GM21786 (cell line): ENCODE measurements around the gene WDFY4.

Experiments
- ATAC-seq: cut with Tn5 transposase; IDR thresholded peaks from one replicate; pipeline ENCODE4 v1.9.1; 2021; ENCODE audit not compliant: unreplicated experiment

Gene WDFY4

DNA sequence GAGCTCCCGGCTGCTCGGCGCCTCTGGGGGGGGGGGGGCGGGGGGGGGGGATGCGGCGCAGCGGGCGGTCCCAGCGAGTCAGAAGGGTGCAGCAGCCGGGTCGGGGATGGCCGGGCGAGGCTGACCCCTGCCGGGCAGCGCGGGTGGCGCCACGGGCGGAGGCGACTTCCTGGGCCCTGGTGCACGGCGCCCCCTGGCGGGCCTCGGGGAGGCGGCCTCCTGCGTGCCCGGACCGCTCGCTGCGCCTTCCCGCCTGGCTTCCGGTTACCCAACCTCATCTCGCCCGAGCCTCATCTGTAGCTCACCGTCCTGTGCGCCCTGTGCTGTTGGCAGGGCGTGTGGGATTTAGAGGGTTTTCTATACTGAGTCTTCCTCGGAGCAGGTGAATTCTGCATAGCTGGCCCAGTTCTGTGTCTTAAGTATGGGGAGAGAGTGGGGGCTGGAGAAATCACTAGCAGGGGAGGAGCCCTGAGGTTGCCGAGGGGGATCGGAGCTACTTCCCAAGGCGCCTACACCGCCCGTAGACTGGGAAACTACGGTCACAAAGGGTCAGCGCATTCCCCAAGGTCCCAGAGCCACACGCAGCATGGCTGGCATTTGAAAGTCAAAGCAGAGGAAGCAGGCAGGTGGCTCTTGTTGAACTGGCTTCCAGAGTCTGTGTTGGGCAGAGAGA, 28.3 kb upstream of the WDFY4 start:
- peak; percentile 69 for ATAC-seq

DNA sequence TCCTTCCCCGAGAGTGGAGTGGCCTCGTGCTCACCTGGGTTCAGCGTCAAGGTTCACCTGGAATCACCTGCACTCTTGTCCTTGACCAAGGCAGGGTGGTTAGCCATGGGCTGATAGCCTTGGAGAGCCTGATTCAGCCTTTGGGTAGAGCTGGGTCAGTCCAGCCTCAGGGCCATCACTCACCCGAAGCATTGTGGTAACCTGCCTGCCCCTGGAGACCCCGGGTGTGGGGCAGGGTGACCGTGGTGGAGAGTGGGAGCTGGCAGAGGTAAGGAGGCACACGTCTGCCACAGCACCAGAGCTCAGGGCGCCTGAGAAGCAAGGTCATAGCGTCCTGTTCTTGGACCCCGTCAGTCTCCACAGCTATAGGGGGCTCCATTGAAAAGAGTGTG, 27.8 kb upstream of the WDFY4 start:
- ATAC-seq: no peak

DNA sequence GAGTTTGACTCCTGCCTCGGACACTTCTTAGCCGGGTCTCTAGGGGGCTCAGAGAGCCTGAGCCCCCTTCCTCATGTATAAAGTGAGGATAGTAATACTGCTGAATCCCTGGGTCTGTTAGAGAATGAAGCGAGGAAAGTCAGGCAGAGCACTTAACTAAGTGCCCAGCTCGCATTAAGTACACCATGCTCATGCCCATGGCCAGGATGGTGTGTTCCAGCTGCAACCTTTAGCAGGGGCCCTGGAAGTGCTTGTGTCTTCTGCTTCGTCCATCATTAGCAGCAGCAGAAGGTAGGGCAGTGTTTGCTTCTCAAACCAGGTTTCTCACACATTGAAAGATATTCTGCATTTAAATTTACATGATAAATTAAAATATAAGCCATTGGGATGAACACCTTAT, 27.3 kb upstream of the WDFY4 start:
- ATAC-seq: no peak

DNA sequence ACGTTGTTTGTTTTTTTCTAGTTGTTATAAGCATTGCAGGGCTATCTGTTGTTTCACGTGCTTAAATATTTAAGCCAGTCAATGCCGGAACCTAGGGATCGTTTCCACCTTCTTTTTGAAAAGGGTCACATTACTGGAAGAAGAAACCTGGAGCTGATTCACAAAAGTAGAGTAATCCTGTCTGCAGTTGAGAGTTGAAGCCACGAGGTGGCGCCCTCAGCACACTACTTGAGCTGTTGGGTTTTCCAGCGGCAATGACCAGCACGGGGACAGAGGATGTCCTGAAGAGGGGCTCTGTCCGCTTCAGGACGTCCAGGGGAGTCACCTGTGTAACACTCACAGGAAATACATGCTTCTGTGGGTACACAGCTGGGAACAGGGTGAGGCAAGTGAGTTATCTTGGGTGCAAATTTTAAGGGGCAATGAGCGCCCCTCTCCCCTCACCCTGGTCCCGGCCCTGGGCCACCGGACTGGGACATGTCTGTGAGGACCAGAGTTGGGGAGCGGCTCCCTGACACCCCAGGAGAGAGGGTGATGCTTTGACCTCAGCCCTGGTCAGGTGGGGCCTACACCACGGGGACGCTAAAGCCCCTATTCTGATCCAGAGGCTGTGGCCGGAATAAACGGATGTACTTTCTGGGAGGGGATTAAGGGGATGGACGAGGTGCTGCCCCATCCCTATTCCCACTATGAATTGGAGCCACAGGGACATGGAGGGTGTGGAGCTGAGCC, 26.3 kb upstream of the WDFY4 start:
- ATAC-seq: no peak

DNA sequence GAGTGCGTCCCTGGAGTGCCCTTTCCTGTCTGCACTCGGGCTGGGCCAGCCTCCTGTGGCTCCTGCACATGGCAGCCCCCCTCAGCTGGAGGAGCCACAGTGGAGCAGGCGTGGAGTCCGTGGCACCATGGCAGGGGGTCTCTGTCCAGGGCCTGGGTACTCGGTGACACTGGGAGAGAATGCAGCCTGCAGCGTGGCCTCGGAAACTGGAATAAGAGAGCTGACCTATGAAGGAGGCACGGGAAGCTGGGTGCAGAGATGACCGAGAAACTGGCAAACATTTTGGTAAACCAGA, 25.8 kb upstream of the WDFY4 start:
- no peak for ATAC-seq

DNA sequence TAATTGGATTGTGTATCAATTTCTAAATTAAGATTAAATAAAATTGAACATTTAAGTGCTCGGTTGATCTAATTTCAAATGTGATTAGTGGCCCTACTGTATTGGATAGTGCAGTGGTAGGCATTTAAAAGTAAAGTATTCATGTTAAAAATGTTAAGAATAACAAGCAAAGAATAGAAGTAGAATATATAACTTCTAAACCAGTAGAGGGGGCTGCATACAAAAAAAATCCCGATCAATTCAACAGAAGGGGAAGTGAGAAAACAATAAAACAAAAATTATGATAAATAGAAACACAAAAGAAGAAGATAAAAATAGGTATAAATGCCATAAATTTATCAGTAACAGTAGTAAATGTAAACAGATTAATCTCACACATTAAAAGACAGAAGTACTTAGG, 24.9 kb upstream of the WDFY4 start:
- no peak for ATAC-seq

DNA sequence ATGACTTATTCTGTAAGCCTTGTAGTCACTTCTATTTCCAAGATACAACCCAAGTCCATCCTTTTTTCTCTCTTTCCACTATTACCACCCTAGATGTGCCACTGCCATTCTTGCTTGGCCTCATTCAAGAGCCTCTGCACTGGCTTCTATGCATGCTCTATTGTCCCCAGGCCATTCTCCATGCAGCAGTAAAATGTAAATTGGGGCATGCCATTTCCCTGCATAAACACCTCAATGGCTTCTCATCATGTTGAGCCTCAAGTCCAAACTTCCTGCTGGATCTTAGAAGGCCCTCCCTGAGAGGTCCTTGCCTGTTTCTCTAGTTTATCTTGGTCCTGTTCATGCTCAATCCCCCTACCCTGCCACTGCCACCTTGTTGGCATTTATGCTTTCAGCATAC, 23.2 kb upstream of the WDFY4 start:
- no peak for ATAC-seq

DNA sequence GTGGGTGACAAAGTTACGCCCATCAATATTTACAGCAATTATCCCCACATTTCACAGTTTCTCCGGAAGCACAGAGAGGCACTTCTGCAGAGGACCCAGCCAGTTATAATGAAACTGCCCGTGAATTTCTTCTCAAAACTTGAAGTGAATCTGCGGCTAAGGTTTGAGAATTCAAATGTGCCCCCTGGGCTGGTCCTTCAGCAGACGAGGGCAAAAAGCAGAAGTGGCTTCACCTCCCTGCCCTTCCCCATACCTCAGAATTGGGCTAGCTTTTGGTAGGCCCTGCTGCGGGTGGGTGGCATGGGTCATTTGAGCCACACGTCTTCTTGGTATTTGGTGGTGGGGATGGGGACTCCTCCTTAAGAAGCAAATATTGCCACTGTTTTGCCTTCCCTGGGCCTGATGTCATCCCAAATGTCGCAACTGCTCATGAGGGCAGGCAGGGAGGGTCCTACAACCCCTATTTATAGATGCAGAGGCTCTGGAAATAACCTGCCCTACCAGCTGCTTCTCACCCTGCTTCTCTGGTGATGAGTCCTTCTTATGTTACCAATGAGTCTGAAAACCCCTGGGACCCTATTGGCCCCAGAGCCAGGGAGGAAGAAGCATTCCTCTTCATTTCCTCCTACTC, 16.6 kb upstream of the WDFY4 start:
- peak; percentile 46 for ATAC-seq

DNA sequence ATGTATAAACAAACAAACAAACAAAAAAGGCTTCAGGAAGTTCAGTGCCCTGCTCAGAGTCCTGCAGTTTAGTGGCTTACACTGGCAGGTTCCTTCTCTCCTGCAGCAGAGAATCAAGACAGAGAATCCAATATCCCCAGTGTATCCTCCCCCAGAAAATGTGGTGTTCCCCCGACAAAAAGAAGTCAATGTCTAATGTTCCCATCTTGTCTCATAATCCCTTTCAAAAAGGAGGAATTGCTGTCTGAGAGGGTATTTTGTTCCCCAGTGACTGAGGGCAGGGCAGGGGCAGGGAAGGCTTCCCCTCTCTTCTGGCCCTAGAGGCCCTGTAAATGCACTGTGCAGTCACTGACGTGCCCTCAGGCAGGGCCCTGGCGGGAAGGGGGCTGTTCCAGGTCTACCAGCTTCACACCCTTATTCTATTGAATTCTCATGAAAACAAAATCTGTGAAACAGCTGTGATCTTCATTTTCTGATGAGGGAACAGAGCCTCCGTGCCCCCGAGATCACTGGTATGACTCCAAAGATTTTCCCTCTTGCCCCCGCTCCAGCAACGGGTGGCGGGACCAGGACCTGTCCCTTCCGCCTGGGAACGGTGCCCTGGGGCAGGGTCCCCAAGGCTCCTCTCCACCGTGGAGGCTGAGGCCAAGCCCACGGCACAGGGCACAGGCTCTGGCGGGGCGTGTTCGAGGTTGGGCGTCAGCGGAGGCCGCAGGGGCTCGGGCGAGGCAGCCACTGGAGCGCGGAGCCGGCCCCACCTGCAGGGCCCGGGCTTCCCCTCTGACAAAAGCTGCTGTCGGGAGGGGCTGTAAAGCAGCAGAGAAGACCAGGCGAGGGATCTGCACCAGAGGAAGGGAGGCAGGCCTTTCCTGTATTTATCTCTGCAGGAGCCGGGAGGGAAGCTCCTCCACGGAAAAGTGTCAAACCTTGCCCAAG, 13.4 kb upstream of the WDFY4 start:
- ATAC-seq: peak; percentile 56

DNA sequence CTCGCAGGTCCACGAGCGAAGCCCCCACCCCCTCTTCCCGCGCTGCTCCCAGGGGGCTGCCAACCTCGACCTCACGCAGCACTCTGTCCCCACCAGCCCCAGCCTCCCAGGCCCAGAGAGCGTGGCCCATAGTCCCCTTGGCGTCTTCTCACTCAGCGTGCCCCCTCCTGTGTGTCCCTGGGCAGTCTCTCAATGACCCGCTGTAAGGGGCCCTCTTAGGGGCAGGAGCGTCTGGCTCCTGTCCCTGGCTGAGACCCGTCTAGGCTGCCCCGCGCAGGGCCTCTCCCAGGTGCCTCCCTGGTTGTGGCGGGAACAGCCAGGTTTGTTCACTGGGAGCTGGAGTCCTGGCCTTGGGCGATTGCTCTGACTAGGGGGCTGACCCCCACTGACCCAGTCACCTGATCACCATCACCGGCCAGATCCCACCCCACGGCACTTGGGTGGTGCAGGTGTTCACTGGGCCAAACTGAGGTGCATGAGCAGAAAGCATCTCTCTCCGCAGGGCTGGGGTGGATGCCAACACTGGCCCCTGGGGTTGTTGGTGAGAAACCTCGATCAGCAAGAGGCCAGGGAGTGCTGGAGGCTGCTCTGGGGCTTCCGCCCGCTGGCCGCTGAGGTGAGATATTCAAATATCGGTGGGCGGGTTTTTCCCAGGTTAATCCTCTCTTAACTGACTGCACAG, 12.6 kb upstream of the WDFY4 start:
- ATAC-seq: peak; percentile 41

DNA sequence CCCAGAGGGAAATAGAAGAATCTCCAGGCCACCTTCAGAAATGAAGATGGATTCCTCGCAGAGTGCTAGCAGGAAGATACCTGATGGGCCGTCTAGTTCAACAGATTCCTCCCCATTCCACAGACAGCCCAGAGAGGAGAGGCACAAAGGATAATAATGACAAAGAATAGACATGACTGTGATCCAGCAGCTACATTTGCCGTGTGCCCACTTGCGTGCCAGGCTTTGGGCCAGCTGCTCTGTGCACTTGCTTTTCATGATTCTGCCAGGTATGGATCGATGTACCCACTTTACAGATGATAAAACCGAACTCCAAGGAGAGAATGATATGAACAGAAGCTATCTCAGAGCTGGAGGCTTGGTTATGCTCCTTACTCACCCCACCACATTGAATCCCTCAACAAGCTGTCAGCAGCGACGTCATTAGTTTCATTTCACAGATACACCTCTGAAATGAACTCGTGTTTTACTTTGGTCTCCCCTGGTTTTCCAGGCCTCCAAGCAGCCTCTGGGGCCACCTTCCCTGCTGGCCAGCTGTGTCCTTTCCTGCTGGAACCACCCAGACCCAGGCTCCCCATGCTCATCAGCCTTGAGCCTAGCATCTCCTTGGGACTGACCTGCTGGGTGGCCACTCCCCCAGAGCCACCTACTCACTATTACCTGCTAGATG, 11.9 kb upstream of the WDFY4 start:
- ATAC-seq: no peak

DNA sequence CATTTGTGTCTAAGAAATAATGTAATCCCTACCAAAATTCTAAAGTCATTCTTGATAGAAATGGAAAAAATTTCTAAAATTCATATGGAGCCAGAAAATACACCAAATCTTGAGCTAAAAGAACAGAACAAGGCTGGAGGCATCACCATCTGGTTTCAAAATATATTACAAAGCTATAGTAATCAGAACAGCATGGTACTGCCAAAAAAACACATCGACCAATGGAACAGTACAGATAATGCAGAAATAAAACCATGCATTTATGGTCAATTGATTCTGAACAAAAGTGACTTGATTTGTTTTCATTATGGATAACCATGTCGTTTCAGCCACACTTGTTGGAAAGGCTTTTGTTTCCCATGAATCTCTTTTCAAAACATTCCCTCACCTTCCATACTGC, 7.0 kb upstream of the WDFY4 start:
- ATAC-seq: no peak

DNA sequence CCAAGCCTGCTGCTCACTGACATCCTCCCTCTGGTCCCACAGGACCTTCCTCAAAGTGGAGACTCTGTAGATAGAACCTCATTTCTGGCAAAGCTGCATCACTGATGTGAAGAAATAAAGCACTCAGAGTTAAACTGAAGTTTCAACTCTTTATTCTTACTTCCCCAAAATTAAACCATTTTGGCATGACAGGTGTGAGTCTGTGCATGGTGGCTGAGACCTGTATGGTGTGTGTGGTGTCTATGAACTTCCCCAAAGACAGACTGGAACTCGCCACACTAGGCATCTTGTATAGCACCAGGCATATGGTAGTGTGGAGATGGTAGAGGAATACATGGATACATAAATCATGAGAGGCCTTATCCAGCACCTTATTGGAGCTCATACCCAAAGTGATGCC, 6.6 kb upstream of the WDFY4 start:
- peak; percentile 64 for ATAC-seq

DNA sequence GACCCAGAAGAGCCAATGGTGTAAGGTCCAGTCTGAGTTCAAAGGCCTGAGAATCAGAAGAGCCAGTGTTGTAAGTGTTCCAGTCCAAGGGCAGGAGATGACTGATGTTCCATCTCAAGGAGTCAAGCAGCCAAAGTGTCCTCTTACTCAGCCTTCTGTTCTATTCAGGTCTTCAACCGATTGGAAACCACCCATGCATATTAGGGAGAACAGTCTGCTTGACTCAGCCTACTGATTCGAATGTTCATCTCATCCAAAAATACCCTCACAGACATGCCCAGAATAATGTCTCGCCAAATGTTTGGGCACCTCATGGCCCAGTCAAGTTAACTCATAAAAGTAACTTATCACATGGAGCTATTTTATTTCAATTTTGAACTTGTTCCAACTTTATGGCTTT, 2.9 kb upstream of the WDFY4 start:
- ATAC-seq: no peak

DNA sequence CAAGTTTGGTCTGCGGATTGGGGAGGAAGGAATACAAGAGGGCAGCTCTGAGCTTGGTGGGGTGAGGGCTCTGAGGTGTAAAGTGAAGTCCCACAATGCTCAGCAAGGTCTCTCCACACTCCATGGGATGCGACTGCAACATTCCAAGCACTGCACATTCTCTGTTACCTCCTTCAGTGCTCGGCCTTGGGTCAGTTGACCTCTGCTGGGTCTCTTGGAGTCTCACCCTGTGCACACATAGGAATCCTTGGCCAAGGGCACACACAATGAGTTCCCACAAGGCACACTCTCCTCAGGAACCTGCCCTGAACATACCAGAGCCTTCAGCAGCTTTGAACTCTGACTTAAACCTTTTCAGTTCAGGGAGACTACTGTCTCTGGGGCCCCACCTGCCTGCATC, 2.4 kb upstream of the WDFY4 start:
- ATAC-seq: no peak

DNA sequence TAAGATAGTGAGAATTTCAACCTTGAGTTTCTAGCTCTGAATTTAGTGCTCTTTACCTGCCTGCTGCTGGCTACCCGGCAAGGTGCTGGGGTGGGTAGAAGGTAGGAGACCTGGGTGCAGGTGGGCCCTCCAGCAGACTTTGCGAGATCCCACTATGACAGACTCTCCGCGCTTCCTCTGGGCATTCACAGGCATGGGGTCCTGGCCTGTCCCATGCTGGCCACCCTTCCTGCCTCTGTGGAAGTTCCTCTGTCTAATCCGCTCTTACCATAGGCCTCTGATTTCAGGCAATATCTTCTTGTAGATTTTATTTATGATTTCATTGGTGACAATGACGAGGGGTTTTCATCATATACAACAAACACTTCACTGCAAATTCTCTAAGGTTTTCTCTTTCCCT, 1.2 kb upstream of the WDFY4 start:
- ATAC-seq: no peak

DNA sequence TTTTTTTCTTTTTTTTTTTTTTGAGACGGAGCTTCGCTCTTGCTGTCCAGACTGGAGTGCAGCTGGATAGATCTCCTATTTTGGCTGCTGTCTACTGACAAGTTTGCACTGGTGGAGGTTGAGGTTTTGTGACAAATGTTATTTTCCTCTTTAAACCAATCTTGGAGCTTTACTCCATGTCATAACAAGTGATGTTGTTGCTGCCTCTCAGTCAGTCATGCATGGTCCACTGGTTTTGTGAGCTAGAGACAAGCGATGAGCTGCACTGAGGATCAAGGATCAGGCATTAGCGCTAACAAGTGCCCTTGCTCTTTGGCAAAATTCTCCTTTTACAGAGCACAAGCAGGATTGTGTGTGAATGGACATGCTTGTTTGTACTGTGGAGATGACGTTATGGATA, 805 bp upstream of the WDFY4 start:
- ATAC-seq: no peak

DNA sequence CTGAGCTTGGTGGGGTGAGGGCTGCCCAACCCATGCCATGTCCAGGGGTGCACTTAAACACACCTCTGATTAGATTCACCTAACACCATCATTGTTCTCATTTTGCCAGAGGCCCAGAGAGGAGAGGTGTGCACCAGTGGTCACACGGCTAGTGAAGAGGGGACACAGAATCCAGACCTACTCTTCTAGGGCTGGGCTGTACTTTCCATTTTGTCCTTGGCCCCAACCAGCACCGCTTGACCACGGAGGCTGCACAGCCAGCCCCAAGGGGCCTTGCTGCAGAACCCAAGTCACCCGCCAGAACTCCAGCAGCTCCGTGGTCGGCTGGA, 246 bp upstream of the WDFY4 start:
- no peak for ATAC-seq

DNA sequence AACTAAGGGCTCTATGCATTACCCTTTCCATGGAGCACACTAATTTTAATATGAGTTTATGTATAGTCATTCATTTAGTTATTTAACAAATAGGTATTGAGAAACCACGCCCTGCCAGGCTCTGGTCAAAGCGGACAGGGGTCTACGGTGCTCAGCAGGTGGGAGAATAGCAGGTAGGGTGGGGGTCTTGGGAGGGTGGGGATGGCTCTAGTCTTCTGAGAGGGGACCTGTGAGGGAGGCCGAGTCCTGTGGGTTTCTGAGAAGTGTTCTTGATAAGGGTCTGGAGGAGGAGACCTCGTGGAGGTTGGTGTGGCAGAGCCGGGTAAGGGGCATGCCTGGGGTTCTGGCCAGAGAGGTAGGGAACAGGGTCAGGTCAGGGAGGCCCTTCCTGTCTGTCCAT, 1.1 kb downstream of the WDFY4 start:
- no peak for ATAC-seq

DNA sequence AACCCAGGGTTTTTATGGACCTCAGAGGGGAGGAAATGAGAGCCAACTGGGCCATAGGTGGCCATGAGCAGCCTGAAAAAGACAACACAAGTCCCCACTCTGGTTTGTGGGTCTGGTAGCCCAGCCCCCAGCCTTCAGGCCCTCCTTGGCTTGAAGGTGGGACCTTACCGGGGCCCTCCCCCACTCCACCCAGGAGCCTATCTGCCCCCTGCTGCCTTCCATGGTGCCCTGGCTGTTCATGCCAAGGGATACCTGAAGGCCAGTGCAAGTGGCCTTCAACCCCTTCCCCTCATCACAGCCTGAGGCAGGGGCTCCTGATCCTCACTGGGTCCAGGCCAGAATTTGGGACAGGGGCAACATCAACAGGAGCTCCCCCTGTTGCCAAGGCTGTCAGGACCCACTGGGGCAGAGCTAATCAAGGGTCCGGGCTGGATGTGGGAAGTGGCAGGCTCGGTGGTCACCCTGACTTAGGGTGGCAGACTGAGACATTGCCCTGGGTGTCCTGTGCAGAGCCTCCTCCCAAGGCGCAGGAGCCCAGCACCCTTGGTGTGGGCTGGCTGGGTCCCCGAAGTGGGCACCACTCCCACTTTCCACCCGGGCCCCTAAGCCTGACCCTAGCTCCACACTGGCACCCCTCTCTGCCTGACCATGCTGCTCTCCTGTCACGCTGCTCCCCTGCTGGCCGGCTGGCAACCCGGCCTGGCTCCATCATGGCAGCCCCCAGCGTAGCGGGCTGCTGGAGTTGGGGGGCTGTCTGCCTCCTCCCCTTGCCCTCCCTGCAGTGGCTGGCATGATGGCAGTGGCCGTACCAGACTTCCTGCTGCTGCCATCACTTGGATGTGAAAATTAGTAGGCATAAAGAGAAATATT, 6.4 kb downstream of the WDFY4 start:
- no peak for ATAC-seq
